Endothelial cell of umbilical vein (primary cell): ENCODE results near the gene EIF1B. TPM values are rescaled to one million over a fixed set of nuclear protein-coding genes. Genes with fewer than 3 reads are reported as not detected.

Source experiments
- BruUV-seq: library from RNA; stranded (reverse); fragments of 400-500 nt; replicated peaks from 2 replicates; lab custom pipeline; 2021; lab: Mats Ljungman, UMichigan
- CTCF ChIA-PET: fragments of 300-600, 350-600 bp; sonication (Branson Sonifier 250); formaldehyde crosslinking; loops from one replicate; lab custom pipeline; 2021; ENCODE audit warnings: antibody characterized with exemption, inconsistent platforms; lab: Charles Lee
- POLR2A ChIA-PET: fragments of 300-600, 350-600 bp; sonication (Branson Sonifier 250); formaldehyde crosslinking; loops from one replicate; lab custom pipeline; 2021; ENCODE audit warnings: antibody characterized with exemption, inconsistent platforms; lab: Charles Lee
- DNase-seq: peaks from one replicate; pipeline ENCODE4 v3.0.0-alpha.2; 2011; ENCODE audit warnings: low read depth, low spot score
- FAIRE-seq: peaks from 2 replicates; lab custom pipeline; 2011; peaks lifted over from hg19 to GRCh38; lab: Jason Lieb, UNC
- H2AFZ ChIP-seq: 2 replicates; pipeline ENCODE4 v1.6.0; 2012; ENCODE audit warnings: low read depth, low read length, control low read depth, inconsistent platforms
- H3K27ac ChIP-seq: 2 replicates; pipeline ENCODE4 v1.5.1; 2011; ENCODE audit warnings: low read depth, mild to moderate bottlenecking, control low read depth, low read length, moderate library complexity; ENCODE audit not compliant: insufficient read depth
- H3K27me3 ChIP-seq, 2 experiments: 2 replicates each; pipeline versions ENCODE4 v1.6.0 to v1.6.1; 2011; ENCODE audit warnings: low read length in 2 of 2, mixed read lengths in 1 of 2; ENCODE audit not compliant: control insufficient read depth in 2 of 2, insufficient read depth in 2 of 2
- H3K36me3 ChIP-seq, 2 experiments: 2 replicates in 1 of 2; 3 replicates in 1 of 2; pipeline ENCODE4 v1.5.1; 2011; ENCODE audit warnings: low read length in 2 of 2, mild to moderate bottlenecking in 1 of 2, moderate library complexity in 1 of 2; ENCODE audit not compliant: control insufficient read depth in 2 of 2, insufficient read depth in 2 of 2; ENCODE audit errors: extremely low read depth in 1 of 2
- H3K4me1 ChIP-seq: 3 replicates; pipeline ENCODE4 v1.5.1; 2011; ENCODE audit warnings: mild to moderate bottlenecking, low read length; ENCODE audit not compliant: control insufficient read depth, insufficient read depth; ENCODE audit errors: extremely low read depth
- H3K4me2 ChIP-seq: 2 replicates; pipeline ENCODE4 v1.6.1; 2011; ENCODE audit warnings: low read length, control low read depth, mixed read lengths; ENCODE audit not compliant: insufficient read depth
- H3K4me3 ChIP-seq, 3 experiments: fragments of 200-600 bp in 1 of 3; sonication (generic), shearing (Covaris generic) in 1 of 3; replicated peaks in 1 of 3; 2 replicates each; pipeline ENCODE4 v1.5.1; 2011 to 2016; ENCODE audit warnings: control low read depth in 3 of 3, low read length in 3 of 3, mild to moderate bottlenecking in 2 of 3, inconsistent platforms in 1 of 3, low read depth in 1 of 3, moderate library complexity in 1 of 3; ENCODE audit not compliant: insufficient read depth in 1 of 3
- H3K79me2 ChIP-seq: 2 replicates; pipeline ENCODE4 v1.6.0; 2012; ENCODE audit warnings: low read length, inconsistent platforms; ENCODE audit not compliant: control insufficient read depth, insufficient read depth
- H3K9ac ChIP-seq: replicated peaks from 2 replicates; pipeline ENCODE3; 2011; ENCODE audit warnings: low read length, control low read depth; ENCODE audit not compliant: insufficient read depth; ENCODE audit errors: extremely low read depth
- H3K9me1 ChIP-seq: replicated peaks from 3 replicates; pipeline ENCODE4 v1.6.0; 2011; ENCODE audit warnings: mild to moderate bottlenecking, low read length; ENCODE audit not compliant: control insufficient read depth, insufficient read depth; ENCODE audit errors: extremely low read depth
- H3K9me3 ChIP-seq: replicated peaks from 2 replicates; pipeline ENCODE4 v1.5.1; 2012; ENCODE audit warnings: low read length, inconsistent platforms; ENCODE audit not compliant: control insufficient read depth, insufficient read depth
- H4K20me1 ChIP-seq: replicated peaks from 2 replicates; pipeline ENCODE3; 2011; ENCODE audit warnings: mild to moderate bottlenecking, low read length; ENCODE audit not compliant: control insufficient read depth, insufficient read depth; ENCODE audit errors: extremely low read depth
- EZH2 ChIP-seq: IDR thresholded peaks from 2 replicates; pipeline ENCODE4 v1.6.1; 2012; ENCODE audit warnings: borderline replicate concordance, low read depth, mild to moderate bottlenecking, moderate library complexity, low read length, inconsistent platforms; ENCODE audit not compliant: severe bottlenecking
- FOS ChIP-seq: IDR thresholded peaks from 2 replicates; pipeline ENCODE4 v1.6.1; 2011; ENCODE audit warnings: mild to moderate bottlenecking, low read length, moderate library complexity, borderline replicate concordance; ENCODE audit not compliant: insufficient read depth
- GATA2 ChIP-seq: IDR thresholded peaks from 2 replicates; pipeline ENCODE4 v1.7.0; 2011; ENCODE audit warnings: low read depth, mild to moderate bottlenecking, moderate library complexity, mixed read lengths, low read length; ENCODE audit not compliant: insufficient read length, insufficient read depth
- JUN ChIP-seq: IDR thresholded peaks from 2 replicates; pipeline ENCODE4 v1.6.1; 2011; ENCODE audit warnings: borderline replicate concordance, low read depth; ENCODE audit not compliant: insufficient read length, insufficient read depth
- MAX ChIP-seq: IDR thresholded peaks from 2 replicates; pipeline ENCODE4 v1.6.1; 2011; ENCODE audit not compliant: insufficient read depth, insufficient read length
- MYC ChIP-seq: IDR thresholded peaks from one replicate; pipeline ENCODE4 v1.6.1; 2011; ENCODE audit warnings: mild to moderate bottlenecking, low read depth, low read length
- POLR2A ChIP-seq: IDR thresholded peaks from 2 replicates; pipeline ENCODE4 v1.6.1; 2012; ENCODE audit warnings: low read depth, mild to moderate bottlenecking, control low read depth, low read length
- POLR2AphosphoS5 ChIP-seq: IDR thresholded peaks from 2 replicates; pipeline ENCODE4 v1.6.1; 2012; ENCODE audit warnings: low read depth, mild to moderate bottlenecking, control low read depth, low read length, moderate library complexity; ENCODE audit not compliant: insufficient read depth
- dilution Hi-C: fragments of 300-500 bp; cut with MboI; formaldehyde crosslinking; loops from one replicate; pipeline ENCODE4 v1.15.0; 2019; ENCODE audit warnings: low sequenced_read_pairs; ENCODE audit not compliant: extremely low pct_ligation_motif_present
- intact Hi-C: fragments of 100-400 bp; cut with micrococcal nuclease; formaldehyde crosslinking; loops from one replicate; pipeline ENCODE4 v1.10.0; 2022
- polyA plus RNA-seq, 4 experiments: library from polyadenylated mRNA; depleted of rRNA in 3 of 4; stranded (reverse) in 3 of 4; unstranded in 1 of 4; fragments of >200 nt; gene quantifications; 2 replicates each; pipeline versions ENCODE4 v1.2.1 to v1.2.3, GENCODE V29; 2011 to 2012; ENCODE audit warnings: missing spikeins in 1 of 4
- total RNA-seq: library from RNA; stranded (reverse); gene quantifications from 2 replicates; pipeline ENCODE4 v1.2.3, GENCODE V29; 2021
- TF ChIP-seq, protein P1 (sequence below), 2 donors: IDR thresholded peaks; 1 replicate in 1 of 2; 2 replicates in 1 of 2; pipeline ENCODE4 v1.5.1; 2011; ENCODE audit warnings: low read length in 2 of 2, mild to moderate bottlenecking in 2 of 2, moderate library complexity in 2 of 2, control low read depth in 1 of 2, inconsistent platforms in 1 of 2, low read depth in 1 of 2; ENCODE audit not compliant: insufficient read depth in 1 of 2; ENCODE audit errors: extremely low read depth in 1 of 2

The EIF1B gene
- total and polyA plus RNA-seq, 2 donors (not counting 3 experiments of a cell fraction or from before 2014, with no cell fraction given): 17.8 to 46.0 TPM

DNA sequence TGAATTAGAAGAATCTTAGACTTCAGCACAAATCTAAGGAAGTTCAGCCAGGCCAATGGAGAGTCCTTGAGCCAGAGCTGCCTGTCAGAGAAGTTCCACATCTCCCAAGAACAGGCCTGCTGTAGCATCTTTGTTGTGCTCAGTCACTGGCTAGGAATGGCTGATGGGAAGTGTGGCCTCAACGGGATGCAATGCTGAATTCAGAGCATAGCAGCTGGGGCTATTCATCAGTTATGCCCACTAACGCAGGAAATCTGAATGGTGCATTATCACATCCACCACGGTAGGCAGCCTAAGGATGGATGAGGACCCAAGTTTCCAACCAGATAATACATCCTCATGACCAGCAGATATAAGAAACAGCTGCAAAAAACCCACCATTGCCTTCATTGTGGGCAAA is 3.2 kb upstream of the EIF1B start:
- intact Hi-C loops (loop anchor here (5.0 kb wide), 1 partner anchor 599 kb away; no protein-coding TSS in a partner anchor), dilution Hi-C loops (no loop called here)
- Histone ChIP-seq H2AFZ (no peak overlapping the region), H3K9ac (no peak overlapping the region), H3K9me3 (no peaks in the 10 kb centered on the region), H3K79me2 (peaks cover 17% of the 10 kb centered on the region), H3K4me3 (no peak overlapping the region), H3K27me3 (no peaks in the 10 kb centered on the region), H3K9me1 (no peaks in the 10 kb centered on the region), H3K27ac (no peak overlapping the region), H3K4me2 (no peak overlapping the region), H3K4me1 (peaks cover 11% of the 10 kb centered on the region), H4K20me1 (no peaks in the 10 kb centered on the region), H3K36me3 (peaks cover 0 to 5% of the 10 kb centered on the region in 2 experiments)
- POLR2A ChIA-PET: no interaction called here
- FAIRE-seq (peak; percentile 28), DNase-seq (no peak)
- CTCF ChIA-PET: interaction anchor here (1.6 to 14.1 kb wide), 3 partner anchors 11 to 114 kb away, joined by 4 to 261 read pairs (median 6); no protein-coding TSS in a partner anchor
- TF ChIP-seq GATA2: no peak
- no peak for TF ChIP-seq MYC
- no peak for TF ChIP-seq FOS
- TF ChIP-seq EZH2: no peak
- TF ChIP-seq POLR2A: no peak
- no peak for TF ChIP-seq POLR2AphosphoS5
- no peak for TF ChIP-seq JUN
- no peak for TF ChIP-seq MAX
- TF ChIP-seq, protein P1, sequence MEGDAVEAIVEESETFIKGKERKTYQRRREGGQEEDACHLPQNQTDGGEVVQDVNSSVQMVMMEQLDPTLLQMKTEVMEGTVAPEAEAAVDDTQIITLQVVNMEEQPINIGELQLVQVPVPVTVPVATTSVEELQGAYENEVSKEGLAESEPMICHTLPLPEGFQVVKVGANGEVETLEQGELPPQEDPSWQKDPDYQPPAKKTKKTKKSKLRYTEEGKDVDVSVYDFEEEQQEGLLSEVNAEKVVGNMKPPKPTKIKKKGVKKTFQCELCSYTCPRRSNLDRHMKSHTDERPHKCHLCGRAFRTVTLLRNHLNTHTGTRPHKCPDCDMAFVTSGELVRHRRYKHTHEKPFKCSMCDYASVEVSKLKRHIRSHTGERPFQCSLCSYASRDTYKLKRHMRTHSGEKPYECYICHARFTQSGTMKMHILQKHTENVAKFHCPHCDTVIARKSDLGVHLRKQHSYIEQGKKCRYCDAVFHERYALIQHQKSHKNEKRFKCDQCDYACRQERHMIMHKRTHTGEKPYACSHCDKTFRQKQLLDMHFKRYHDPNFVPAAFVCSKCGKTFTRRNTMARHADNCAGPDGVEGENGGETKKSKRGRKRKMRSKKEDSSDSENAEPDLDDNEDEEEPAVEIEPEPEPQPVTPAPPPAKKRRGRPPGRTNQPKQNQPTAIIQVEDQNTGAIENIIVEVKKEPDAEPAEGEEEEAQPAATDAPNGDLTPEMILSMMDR (IDR thresholded peaks at IDR 0.05; ENCODE audit: extremely low read depth in 1 of 2, insufficient read depth in 1 of 2, low read depth in 1 of 2, low read length in 2 of 2): no peak
- BruUV-seq: no TSS peak
